ENCODE data around the gene VSTM2L. TPM values are rescaled to one million over a fixed set of nuclear protein-coding genes. Genes with fewer than 3 reads are reported as not detected.

VSTM2L gene
- total and polyA plus RNA-seq, 2 of the 13 experiments (the other 11 are each of a cell fraction or from before 2014, with no cell fraction given), result not detected

- Histone ChIP-seq H3K4me1 (ENCODE audit: insufficient read depth, low read length) (peaks cover 8% of the 10 kb centered on the region; the same call in 1 of the 2 replicates), H2AFZ (ENCODE audit: low read length) (no peak overlapping the region), H3K4me3 (replicated peaks in 1 of 3; ENCODE audit: insufficient read depth in 1 of 3, low read depth in 2 of 3, low read length in 3 of 3) (no peak overlapping the region), H3K4me2 (ENCODE audit: low read depth, low read length) (no peak overlapping the region), H3K79me2 (ENCODE audit: insufficient read depth, low read length) (no peaks in the 10 kb centered on the region), H3K36me3 (replicated peaks in 1 of 2; ENCODE audit: control insufficient read depth in 1 of 2, insufficient read depth in 2 of 2, low read length in 2 of 2) (no peaks in the 10 kb centered on the region), H4K20me1 (ENCODE audit: insufficient read depth, low read length) (no peaks in the 10 kb centered on the region), H3K9me3 (ENCODE audit: low read length) (no peaks in the 10 kb centered on the region), H3K27ac (ENCODE audit: extremely low read length, insufficient read depth, low read length) (no peak overlapping the region), H3K9ac (ENCODE audit: insufficient read depth, low read depth, low read length) (no peak overlapping the region), H3K27me3 (ENCODE audit: control insufficient read depth in 1 of 2, insufficient read depth in 2 of 2, low read length in 2 of 2) (peaks cover 7 to 56% of the 10 kb centered on the region in 2 experiments)
- intact Hi-C loops (cut with micrococcal nuclease; ENCODE audit: unreplicated experiment) (no loop called here), in situ Hi-C loops (cut with HindIII; ENCODE audit: extremely low pct_ligation_motif_present, low pct_unique_long_range_greater_than_20kb) (no loop called here)
- POLR2A ChIA-PET, result no interaction called here
- no peak for ATAC-seq
- CTCF ChIA-PET (ENCODE audit: low intra/inter-chr PET ratio, low total read pairs), result no interaction called here
- BruUV-seq (replicated peaks), result no TSS peak
- TF ChIP-seq DNMT1 (CRISPR knock-in tag; IDR thresholded peaks at IDR 0.05) (no peak), HOXA3 (CRISPR knock-in tag; IDR thresholded peaks at IDR 0.05) (no peak)
- FAIRE-seq, result no peak
- no peak for DNase-seq (ENCODE audit: low spot score)
- WGBS (ENCODE audit: low lambda C conversion rate), result 77% methylated on average over 3 of the region's 3 CpGs
Measured at GRCh38 chr20:37922016-37922415, 19.1 kb downstream of the VSTM2L start.

- peaks cover 10 to 58% of the 10 kb centered on the region in 2 experiments for H3K27me3 ChIP-seq (ENCODE audit: control insufficient read depth in 1 of 2, insufficient read depth in 2 of 2, low read length in 2 of 2)
- no peak overlapping the region for H3K27ac ChIP-seq (ENCODE audit: extremely low read length, insufficient read depth, low read length)
- intact Hi-C loops (cut with micrococcal nuclease; ENCODE audit: unreplicated experiment), result no loop called here
- H3K36me3 ChIP-seq (replicated peaks in 1 of 2; ENCODE audit: control insufficient read depth in 1 of 2, insufficient read depth in 2 of 2, low read length in 2 of 2), result no peaks in the 10 kb centered on the region
- peaks cover 3% of the 10 kb centered on the region; the same call in 1 of the 2 replicates for H4K20me1 ChIP-seq (ENCODE audit: insufficient read depth, low read length)
- H3K4me3 ChIP-seq (replicated peaks in 1 of 3; ENCODE audit: insufficient read depth in 1 of 3, low read depth in 2 of 3, low read length in 3 of 3), result peak overlapping the region in 1 of 3 experiments; percentile 1; a peak in 1 of 6 replicates
- ChIA-PET POLR2A (no interaction called here), CTCF (ENCODE audit: low intra/inter-chr PET ratio, low total read pairs) (no interaction called here)
- BruUV-seq (replicated peaks), result no TSS peak
- FAIRE-seq (no peak), ATAC-seq (peak; percentile 34), DNase-seq (ENCODE audit: low spot score) (no peak)
- in situ Hi-C loops (cut with HindIII; ENCODE audit: extremely low pct_ligation_motif_present, low pct_unique_long_range_greater_than_20kb), result no loop called here
- H3K9me3 ChIP-seq (ENCODE audit: low read length), result no peaks in the 10 kb centered on the region
- no peak overlapping the region for H3K9ac ChIP-seq (ENCODE audit: insufficient read depth, low read depth, low read length)
- H2AFZ ChIP-seq (ENCODE audit: low read length), result no peak overlapping the region
- WGBS (ENCODE audit: low lambda C conversion rate), result 28% methylated on average over 19 of the region's 19 CpGs
- peak overlapping the region; percentile 10; the same call in 1 of the 2 replicates for H3K4me2 ChIP-seq (ENCODE audit: low read depth, low read length)
- H3K4me1 ChIP-seq (ENCODE audit: insufficient read depth, low read length), result peaks cover 8% of the 10 kb centered on the region; the same call in 1 of the 2 replicates
- H3K79me2 ChIP-seq (ENCODE audit: insufficient read depth, low read length), result no peaks in the 10 kb centered on the region
- 0 out of 2 replicates have a peak, but pooled peaks have one; percentile 56 for TF ChIP-seq ZNF572 (CRISPR knock-in tag; IDR thresholded peaks at IDR 0.05)
- peak; percentile 95 for TF ChIP-seq ZNF768 (CRISPR knock-in tag; IDR thresholded peaks at IDR 0.05)
- no peak for TF ChIP-seq HMGA1 (CRISPR knock-in tag; conservative IDR thresholded peaks at IDR 0.05)
- no peak for TF ChIP-seq SOX6 (IDR thresholded peaks at IDR 0.05)
- 0 out of 2 replicates have a peak, but pooled peaks have one; percentile 16 for TF ChIP-seq SOX6 (CRISPR knock-in tag; IDR thresholded peaks at IDR 0.05)
- TF ChIP-seq FOXO1 (CRISPR knock-in tag; IDR thresholded peaks at IDR 0.05), result no peak
- TF ChIP-seq ZNF75D (CRISPR knock-in tag; IDR thresholded peaks at IDR 0.05; ENCODE audit: borderline replicate concordance), result no peak
- TF ChIP-seq TEF (CRISPR knock-in tag; IDR thresholded peaks at IDR 0.05), result no peak
- no peak for TF ChIP-seq KDM5A (IDR thresholded peaks at IDR 0.05; ENCODE audit: borderline replicate concordance, low read length)
- no peak for TF ChIP-seq KDM2A (CRISPR knock-in tag; IDR thresholded peaks at IDR 0.05; ENCODE audit: borderline replicate concordance, low read depth)
- TF ChIP-seq DR1 (CRISPR knock-in tag; IDR thresholded peaks at IDR 0.05), result no peak
- no peak for TF ChIP-seq CC2D1A (CRISPR knock-in tag; IDR thresholded peaks at IDR 0.05)
- peak; percentile 45; the same call in 1 of the 2 replicates for TF ChIP-seq FOXC1 (CRISPR knock-in tag; IDR thresholded peaks at IDR 0.05; ENCODE audit: borderline replicate concordance)
Measured at GRCh38 chr20:37925265-37926165, 22.6 kb downstream of the VSTM2L start.

Data from HepG2 (cell line).